ENCODE results near the gene DAP. TPM values are rescaled to one million over a fixed set of nuclear protein-coding genes. Genes with fewer than 3 reads are reported as not detected.

The DAP gene
- total RNA-seq, 1 donor from 2014 or later, result 235 TPM

DNA sequence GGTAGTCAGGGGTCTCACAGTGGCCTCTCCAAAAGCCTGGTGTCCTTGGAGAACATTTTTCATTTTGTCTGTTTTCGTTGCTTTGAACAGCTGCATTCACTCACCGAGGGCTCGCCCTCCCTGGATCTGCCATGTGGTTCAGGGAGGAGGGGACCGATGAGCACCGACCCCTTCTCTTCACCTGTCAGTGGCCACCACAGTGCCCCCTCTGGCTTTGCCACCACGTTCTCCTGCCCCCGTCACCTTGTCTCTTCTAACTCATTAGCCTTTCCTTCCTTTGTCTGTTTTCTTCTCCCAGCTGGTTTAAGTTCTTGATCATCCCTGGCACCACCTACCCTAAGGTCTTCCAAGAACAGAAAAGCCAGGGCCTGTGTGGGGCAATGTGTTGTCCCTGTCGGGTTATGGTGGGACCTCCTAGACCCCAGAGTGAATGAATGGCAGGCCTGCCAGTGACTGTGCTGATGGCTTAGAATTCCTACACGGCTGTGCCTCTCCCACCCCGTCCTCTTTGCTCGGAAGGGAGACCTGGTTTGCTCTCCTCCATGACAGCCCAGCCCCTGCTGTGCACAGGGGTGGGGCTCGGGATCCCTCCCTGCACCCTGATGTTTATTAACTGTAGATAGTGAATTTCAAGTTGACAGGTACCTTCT is 107.2 kb downstream of the DAP start:
- H3K4me3 Mint-ChIP-seq (ENCODE audit: unreplicated experiment), result no peak overlapping the region
- H3K36me3 Mint-ChIP-seq (ENCODE audit: low read depth), result peaks cover 3% of the 10 kb centered on the region
- H3K9me3 Mint-ChIP-seq (ENCODE audit: low read depth), result no peaks in the 10 kb centered on the region
- H3K4me1 Mint-ChIP-seq (ENCODE audit: low read depth), result no peaks in the 10 kb centered on the region
- TF ChIP-seq, protein P1, sequence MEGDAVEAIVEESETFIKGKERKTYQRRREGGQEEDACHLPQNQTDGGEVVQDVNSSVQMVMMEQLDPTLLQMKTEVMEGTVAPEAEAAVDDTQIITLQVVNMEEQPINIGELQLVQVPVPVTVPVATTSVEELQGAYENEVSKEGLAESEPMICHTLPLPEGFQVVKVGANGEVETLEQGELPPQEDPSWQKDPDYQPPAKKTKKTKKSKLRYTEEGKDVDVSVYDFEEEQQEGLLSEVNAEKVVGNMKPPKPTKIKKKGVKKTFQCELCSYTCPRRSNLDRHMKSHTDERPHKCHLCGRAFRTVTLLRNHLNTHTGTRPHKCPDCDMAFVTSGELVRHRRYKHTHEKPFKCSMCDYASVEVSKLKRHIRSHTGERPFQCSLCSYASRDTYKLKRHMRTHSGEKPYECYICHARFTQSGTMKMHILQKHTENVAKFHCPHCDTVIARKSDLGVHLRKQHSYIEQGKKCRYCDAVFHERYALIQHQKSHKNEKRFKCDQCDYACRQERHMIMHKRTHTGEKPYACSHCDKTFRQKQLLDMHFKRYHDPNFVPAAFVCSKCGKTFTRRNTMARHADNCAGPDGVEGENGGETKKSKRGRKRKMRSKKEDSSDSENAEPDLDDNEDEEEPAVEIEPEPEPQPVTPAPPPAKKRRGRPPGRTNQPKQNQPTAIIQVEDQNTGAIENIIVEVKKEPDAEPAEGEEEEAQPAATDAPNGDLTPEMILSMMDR (IDR thresholded peaks at IDR 0.05), result no peak
- no peak overlapping the region for H3K27ac Mint-ChIP-seq (ENCODE audit: unreplicated experiment)
- DNase-seq (ENCODE audit: low spot score), result no peak
- H3K27me3 Mint-ChIP-seq (ENCODE audit: low read depth), result no peaks in the 10 kb centered on the region

DNA sequence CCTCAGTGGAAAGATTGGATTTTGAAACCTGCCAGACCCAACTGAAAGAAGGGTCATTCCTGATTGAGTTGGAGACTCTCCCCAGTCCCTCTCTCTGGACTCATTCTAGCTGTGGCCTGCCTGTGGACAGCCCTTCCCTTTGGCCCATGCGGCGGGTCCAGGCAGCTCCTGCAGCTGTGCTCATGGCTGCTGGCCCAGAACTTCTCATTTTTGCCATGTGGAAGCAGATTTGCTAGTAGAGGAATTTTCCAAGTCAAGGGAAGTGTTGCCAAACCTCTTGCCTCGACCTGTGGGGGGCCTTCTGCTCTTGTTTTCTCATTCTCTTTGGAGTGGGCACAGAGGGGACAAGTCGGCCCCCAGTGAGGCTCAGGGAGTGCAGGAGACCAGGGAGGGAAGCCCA is 108.0 kb downstream of the DAP start:
- Mint-ChIP-seq H3K9me3 (ENCODE audit: low read depth) (no peaks in the 10 kb centered on the region), H3K27me3 (ENCODE audit: low read depth) (no peaks in the 10 kb centered on the region), H3K27ac (ENCODE audit: unreplicated experiment) (no peak overlapping the region), H3K4me3 (ENCODE audit: unreplicated experiment) (no peak overlapping the region), H3K4me1 (ENCODE audit: low read depth) (no peaks in the 10 kb centered on the region), H3K36me3 (ENCODE audit: low read depth) (peaks cover 3% of the 10 kb centered on the region)
- TF ChIP-seq, protein P1 (IDR thresholded peaks at IDR 0.05), result no peak
- DNase-seq (ENCODE audit: low spot score), result no peak

DNA sequence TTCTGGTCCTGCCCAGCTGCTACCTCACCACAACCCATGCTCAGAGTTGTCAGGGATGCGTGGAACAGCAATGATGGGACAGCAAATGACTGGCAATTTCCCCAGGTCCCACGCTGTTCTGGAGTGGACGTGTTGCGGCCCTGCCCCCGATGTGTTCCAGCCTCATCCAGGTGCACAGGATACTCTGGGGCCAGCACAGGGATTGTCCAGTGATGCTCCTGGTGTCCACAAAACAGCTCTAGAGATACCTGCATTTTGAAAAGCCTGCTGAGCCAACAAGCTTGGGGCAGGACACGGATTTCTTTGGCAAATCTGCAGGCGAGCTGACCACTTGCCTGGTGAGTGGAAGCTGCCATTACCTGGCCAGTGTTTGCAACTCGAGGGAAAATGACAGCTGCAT is 108.4 kb downstream of the DAP start:
- TF ChIP-seq, protein P1 (IDR thresholded peaks at IDR 0.05), result no peak
- Mint-ChIP-seq H3K9me3 (ENCODE audit: low read depth) (no peaks in the 10 kb centered on the region), H3K27me3 (ENCODE audit: low read depth) (no peaks in the 10 kb centered on the region), H3K4me3 (ENCODE audit: unreplicated experiment) (no peak overlapping the region), H3K4me1 (ENCODE audit: low read depth) (no peaks in the 10 kb centered on the region), H3K27ac (ENCODE audit: unreplicated experiment) (no peak overlapping the region), H3K36me3 (ENCODE audit: low read depth) (peaks cover 3% of the 10 kb centered on the region)
- DNase-seq (ENCODE audit: low spot score), result no peak

DNA sequence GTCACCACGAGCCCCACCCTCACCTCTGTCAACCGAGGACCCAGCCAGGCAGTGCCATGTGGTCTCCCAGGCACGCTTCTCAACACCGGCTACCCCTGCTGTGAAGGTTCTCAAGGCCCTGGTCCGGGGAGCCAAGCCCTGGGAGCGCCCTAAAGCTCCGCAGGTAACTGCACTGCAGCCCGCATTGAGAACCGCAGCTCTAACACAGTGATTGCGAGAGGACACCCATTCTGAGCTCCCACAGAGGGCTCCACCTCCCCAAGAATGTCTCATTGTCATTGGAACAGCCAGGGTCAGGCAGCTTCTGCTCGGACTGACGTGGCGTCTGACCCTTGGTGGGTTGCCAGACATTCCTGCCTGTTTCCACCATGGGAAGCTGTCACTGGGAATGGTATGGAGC is 108.9 kb downstream of the DAP start:
- Mint-ChIP-seq H3K4me1 (ENCODE audit: low read depth) (no peaks in the 10 kb centered on the region), H3K9me3 (ENCODE audit: low read depth) (no peaks in the 10 kb centered on the region), H3K27me3 (ENCODE audit: low read depth) (no peaks in the 10 kb centered on the region), H3K4me3 (ENCODE audit: unreplicated experiment) (no peak overlapping the region), H3K36me3 (ENCODE audit: low read depth) (peaks cover 3% of the 10 kb centered on the region), H3K27ac (ENCODE audit: unreplicated experiment) (no peak overlapping the region)
- no peak for DNase-seq (ENCODE audit: low spot score)
- TF ChIP-seq, protein P1 (IDR thresholded peaks at IDR 0.05), result no peak

DNA sequence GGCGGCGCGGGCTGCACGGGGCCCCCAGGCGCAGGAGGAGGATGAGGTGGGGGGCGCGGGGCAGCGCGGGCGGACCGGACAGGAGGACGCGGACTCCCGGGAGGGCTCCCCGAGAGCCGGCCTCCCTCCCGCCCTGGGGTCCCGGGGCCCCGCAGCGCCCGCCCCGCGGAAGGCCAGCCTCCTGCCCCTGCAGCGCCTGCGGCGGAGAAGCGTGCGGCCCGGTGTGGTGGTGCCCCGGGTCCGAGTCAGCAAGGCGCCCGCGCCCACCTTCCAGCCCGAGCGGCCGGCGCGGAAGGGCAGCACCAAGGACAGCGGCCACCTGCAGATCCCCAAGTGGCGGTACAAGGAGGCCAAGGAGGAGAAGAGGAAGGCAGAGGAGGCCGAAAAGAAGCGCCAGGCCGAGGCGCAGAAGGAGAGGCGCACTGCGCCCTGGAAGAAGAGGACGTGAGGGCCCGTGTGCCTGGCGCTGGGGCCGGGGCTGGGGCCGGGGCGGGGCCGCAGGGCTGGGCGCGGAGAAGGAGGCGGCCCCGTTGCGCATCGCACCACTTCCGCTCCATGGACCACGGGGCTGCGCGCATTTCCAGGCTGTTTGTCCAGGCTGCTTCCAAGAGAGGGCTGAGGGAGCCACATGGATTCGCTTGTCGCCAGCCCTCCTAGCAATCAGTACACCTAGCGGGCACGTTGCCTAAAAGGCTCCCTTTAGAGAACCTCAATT is 111.2 kb downstream of the DAP start:
- Mint-ChIP-seq H3K36me3 (ENCODE audit: low read depth) (peaks cover under 1% of the 10 kb centered on the region), H3K4me3 (ENCODE audit: unreplicated experiment) (no peak overlapping the region), H3K27me3 (ENCODE audit: low read depth) (no peaks in the 10 kb centered on the region), H3K27ac (ENCODE audit: unreplicated experiment) (no peak overlapping the region), H3K9me3 (ENCODE audit: low read depth) (no peaks in the 10 kb centered on the region), H3K4me1 (ENCODE audit: low read depth) (no peaks in the 10 kb centered on the region)
- no peak for DNase-seq (ENCODE audit: low spot score)
- TF ChIP-seq, protein P1 (IDR thresholded peaks at IDR 0.05), result no peak
